Measurements from ENCODE around the gene EBLN1.

The EBLN1 gene

DNA sequence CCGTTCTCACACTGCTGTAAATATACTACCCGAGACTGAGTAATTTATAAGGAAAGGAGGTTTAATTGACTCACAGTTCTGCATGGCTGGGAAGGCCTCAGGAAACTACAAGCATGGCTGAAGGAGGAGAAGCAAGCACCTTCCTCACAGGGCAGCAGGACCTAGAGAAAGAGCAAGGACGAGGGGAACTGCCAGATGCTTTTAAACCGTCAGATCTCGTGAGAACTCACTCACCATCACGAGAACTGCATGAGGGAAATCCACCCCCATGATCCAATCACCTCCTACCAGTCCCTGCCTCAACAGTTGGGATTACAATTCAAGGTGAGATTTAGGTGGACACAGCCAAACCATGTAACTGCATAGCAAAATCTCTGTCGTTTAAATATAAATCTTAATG, at the start of gene EBLN1:
EBLN1 (minus strand) TSS at position 174 of the 400 bp plus-strand sequence. CDS start 8,032 bp downstream, outside the sequence.
- no peaks in the 10 kb centered on the region for H3K9me3 Mint-ChIP-seq
- H3K27me3 Mint-ChIP-seq (ENCODE audit: low read depth): peaks cover 3% of the 10 kb centered on the region
- H3K4me3 Mint-ChIP-seq: no peak within 1 kb of the TSS
- H3K36me3 Mint-ChIP-seq (ENCODE audit: low read depth): no peaks in the 10 kb centered on the region
- no peaks in the 10 kb centered on the region for H3K4me1 Mint-ChIP-seq
- TF ChIP-seq, protein P1, sequence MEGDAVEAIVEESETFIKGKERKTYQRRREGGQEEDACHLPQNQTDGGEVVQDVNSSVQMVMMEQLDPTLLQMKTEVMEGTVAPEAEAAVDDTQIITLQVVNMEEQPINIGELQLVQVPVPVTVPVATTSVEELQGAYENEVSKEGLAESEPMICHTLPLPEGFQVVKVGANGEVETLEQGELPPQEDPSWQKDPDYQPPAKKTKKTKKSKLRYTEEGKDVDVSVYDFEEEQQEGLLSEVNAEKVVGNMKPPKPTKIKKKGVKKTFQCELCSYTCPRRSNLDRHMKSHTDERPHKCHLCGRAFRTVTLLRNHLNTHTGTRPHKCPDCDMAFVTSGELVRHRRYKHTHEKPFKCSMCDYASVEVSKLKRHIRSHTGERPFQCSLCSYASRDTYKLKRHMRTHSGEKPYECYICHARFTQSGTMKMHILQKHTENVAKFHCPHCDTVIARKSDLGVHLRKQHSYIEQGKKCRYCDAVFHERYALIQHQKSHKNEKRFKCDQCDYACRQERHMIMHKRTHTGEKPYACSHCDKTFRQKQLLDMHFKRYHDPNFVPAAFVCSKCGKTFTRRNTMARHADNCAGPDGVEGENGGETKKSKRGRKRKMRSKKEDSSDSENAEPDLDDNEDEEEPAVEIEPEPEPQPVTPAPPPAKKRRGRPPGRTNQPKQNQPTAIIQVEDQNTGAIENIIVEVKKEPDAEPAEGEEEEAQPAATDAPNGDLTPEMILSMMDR (IDR thresholded peaks at IDR 0.05; ENCODE audit: unreplicated experiment in 3 of 3): no peak
- no peak within 1 kb of the TSS for H3K27ac Mint-ChIP-seq

DNA sequence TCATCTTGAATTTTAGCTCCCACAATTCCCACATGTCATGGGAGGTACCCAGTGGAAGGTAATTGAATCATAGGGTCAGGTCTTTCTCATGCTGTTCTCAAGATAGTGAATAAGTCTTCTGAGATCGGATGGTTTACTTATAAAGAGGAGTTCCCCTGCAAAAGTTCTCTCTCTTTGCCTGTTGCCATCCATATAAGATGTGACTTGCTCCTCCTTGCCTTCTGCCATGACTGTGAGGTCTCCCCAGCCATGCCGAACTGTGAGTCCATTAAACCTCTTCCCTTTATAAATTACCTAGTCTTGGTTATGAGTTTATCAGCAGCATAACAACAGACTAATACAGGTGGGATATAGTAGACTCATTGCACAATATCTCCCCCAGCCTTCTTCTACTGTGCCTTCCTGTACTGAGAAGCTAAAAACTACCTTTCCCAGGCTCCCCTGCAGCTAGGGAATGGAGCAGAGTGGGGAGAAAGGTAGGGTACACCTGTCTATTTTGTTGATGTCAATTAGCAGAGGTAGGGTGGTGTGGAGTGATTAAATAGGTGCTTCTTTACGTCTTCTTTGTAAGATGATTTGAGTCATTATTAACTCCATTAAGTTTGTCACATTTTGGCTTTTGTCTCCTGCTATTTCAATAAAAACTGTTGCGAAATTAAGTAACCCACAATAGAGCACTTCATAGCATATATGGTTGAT, 48.2 kb upstream of the EBLN1 start:
- TF ChIP-seq, protein P1 (IDR thresholded peaks at IDR 0.05; ENCODE audit: unreplicated experiment in 3 of 3): no peak
- no peaks in the 10 kb centered on the region for H3K36me3 Mint-ChIP-seq (ENCODE audit: low read depth)
- no peak overlapping the region for H3K27ac Mint-ChIP-seq
- no peak overlapping the region for H3K4me3 Mint-ChIP-seq
- H3K9me3 Mint-ChIP-seq: no peaks in the 10 kb centered on the region
- no peaks in the 10 kb centered on the region for H3K4me1 Mint-ChIP-seq
- H3K27me3 Mint-ChIP-seq (ENCODE audit: low read depth): peaks cover 26% of the 10 kb centered on the region

DNA sequence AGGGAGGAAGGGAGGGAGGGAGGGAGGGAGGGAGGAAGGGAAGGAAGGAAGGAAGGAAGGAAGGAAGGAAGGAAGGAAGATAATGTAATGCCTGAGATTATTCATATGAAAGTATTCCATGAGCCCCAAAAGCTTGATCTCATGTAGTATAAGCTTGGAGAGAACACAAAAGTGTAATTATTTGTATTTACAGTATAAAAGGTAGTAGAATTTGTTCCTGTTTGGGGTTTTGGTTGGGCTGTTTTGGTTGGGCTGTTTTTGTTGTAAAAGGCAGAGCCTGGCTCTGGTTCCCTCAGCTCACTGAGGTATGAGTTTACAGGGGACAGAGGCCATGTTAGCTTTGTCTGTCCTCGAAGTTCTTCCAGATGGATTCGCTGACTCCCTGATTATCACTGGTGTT, 45.3 kb upstream of the EBLN1 start:
- Mint-ChIP-seq H3K9me3 (no peaks in the 10 kb centered on the region), H3K4me3 (no peak overlapping the region), H3K27me3 (ENCODE audit: low read depth) (peaks cover 48% of the 10 kb centered on the region), H3K36me3 (ENCODE audit: low read depth) (no peaks in the 10 kb centered on the region), H3K4me1 (no peaks in the 10 kb centered on the region), H3K27ac (no peak overlapping the region)
- TF ChIP-seq, protein P1 (IDR thresholded peaks at IDR 0.05; ENCODE audit: unreplicated experiment in 3 of 3): no peak

DNA sequence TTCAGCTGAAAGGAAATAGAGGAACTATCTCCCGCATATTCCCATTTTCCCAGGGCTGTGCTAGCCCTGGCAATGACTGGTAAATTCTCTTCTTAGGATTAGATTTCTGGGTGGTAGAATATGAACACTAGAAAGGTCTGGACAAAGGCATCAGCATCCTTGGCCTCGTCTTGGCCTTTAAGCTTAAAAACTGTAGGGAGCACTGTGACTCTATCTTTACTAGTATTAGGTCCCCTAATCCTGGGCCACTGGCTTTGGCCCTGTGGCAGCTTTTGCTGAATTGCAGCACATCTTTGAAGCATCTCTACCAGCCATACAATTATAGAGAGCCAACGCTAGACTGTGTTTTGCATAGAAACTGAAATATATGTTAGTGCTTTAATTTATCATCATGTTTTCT, 41.5 kb upstream of the EBLN1 start:
- H3K4me3 Mint-ChIP-seq: no peak overlapping the region
- no peak overlapping the region for H3K27ac Mint-ChIP-seq
- H3K4me1 Mint-ChIP-seq: no peaks in the 10 kb centered on the region
- H3K36me3 Mint-ChIP-seq (ENCODE audit: low read depth): no peaks in the 10 kb centered on the region
- H3K9me3 Mint-ChIP-seq: no peaks in the 10 kb centered on the region
- TF ChIP-seq, protein P1 (IDR thresholded peaks at IDR 0.05; ENCODE audit: unreplicated experiment in 3 of 3): no peak
- H3K27me3 Mint-ChIP-seq (ENCODE audit: low read depth): peaks cover 71% of the 10 kb centered on the region

DNA sequence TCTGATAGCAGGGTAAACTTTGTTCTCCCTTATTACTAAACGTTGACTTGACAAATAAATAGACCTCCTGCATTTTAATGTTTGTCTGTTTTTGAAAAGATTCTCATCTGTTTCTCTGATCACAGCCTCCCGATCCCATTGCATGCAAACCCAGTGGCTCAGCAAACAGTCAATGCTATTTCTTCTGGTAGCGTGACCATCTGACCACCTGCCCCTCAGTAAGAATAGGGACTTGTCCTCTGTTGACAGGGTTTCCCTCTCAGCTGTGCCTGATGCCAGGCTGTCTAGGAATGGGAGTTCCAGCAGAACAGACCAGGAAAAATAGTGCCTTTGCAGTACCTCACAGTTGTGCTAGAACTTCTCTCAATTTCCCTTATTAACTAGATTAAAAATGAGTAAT, 40.7 kb upstream of the EBLN1 start:
- no peaks in the 10 kb centered on the region for H3K36me3 Mint-ChIP-seq (ENCODE audit: low read depth)
- H3K27ac Mint-ChIP-seq: no peak overlapping the region
- H3K4me3 Mint-ChIP-seq: no peak overlapping the region
- TF ChIP-seq, protein P1 (IDR thresholded peaks at IDR 0.05; ENCODE audit: unreplicated experiment in 3 of 3): no peak
- peaks cover 73% of the 10 kb centered on the region for H3K27me3 Mint-ChIP-seq (ENCODE audit: low read depth)
- H3K9me3 Mint-ChIP-seq: no peaks in the 10 kb centered on the region
- no peaks in the 10 kb centered on the region for H3K4me1 Mint-ChIP-seq

DNA sequence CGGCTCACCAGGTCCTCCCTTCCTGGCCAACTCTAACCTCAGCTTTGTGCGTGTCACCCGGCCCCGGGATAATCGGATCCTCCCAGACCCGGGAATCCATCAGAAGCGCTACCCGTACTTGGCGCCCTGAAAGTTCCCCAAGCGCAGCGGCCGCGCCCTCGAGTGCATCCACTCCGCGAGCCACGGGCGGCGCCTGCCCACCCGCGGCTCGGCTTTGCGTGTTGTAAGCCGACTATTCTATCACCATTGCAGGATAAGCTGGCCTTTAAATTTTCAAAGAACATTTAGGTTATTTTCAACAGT, 35.7 kb upstream of the EBLN1 start:
- Mint-ChIP-seq H3K36me3 (ENCODE audit: low read depth) (no peaks in the 10 kb centered on the region), H3K4me3 (peak overlapping the region; percentile 86 to 93 (median 93)), H3K9me3 (no peaks in the 10 kb centered on the region), H3K27ac (peak overlapping the region; percentile 82 to 98 (median 95)), H3K27me3 (ENCODE audit: low read depth) (peaks cover 69% of the 10 kb centered on the region), H3K4me1 (peaks cover 5% of the 10 kb centered on the region)
- TF ChIP-seq, protein P1 (IDR thresholded peaks at IDR 0.05; ENCODE audit: unreplicated experiment in 3 of 3): no peak
